Measurements from ENCODE around the gene NPY1R.

NPY1R gene

GRCh38 chr4:163279713-163280112 is 52.7 kb downstream of the NPY1R start:
- DNase-seq (ENCODE audit: low spot score) = no peak

GRCh38 chr4:163274861-163275260 is 57.5 kb downstream of the NPY1R start:
- DNase-seq (ENCODE audit: low spot score) = no peak

Data from AG20443 (cell line).